HUES6 (cell line): ENCODE measurements around the gene MAP3K5.

Experiments used
- H3K27ac ChIP-seq: 2 replicates; pipeline ENCODE4 v1.7.0; 2013; ENCODE audit warnings: low read depth, mild to moderate bottlenecking, low read length, inconsistent platforms
- H3K27me3 ChIP-seq: 2 replicates; pipeline ENCODE4 v1.6.1; 2013; ENCODE audit warnings: low read length; ENCODE audit not compliant: control insufficient read depth, insufficient read depth
- H3K36me3 ChIP-seq: 2 replicates; pipeline ENCODE4 v1.6.1; 2013; ENCODE audit warnings: low read length; ENCODE audit not compliant: control insufficient read depth, insufficient read depth
- H3K4me1 ChIP-seq: 2 replicates; pipeline ENCODE4 v1.6.1; 2013; ENCODE audit warnings: low read length; ENCODE audit not compliant: control insufficient read depth, insufficient read depth
- H3K4me3 ChIP-seq: 2 replicates; pipeline ENCODE4 v1.5.1; 2013; ENCODE audit warnings: low read depth, low read length
- H3K9ac ChIP-seq: one replicate; pipeline ENCODE4 v1.6.1; 2013; ENCODE audit warnings: mild to moderate bottlenecking, low read length
- H3K9me3 ChIP-seq: 2 replicates; pipeline ENCODE4 v1.6.1; 2013; ENCODE audit warnings: low read depth, low read length; ENCODE audit not compliant: control insufficient read depth, insufficient read depth

The MAP3K5 gene

DNA sequence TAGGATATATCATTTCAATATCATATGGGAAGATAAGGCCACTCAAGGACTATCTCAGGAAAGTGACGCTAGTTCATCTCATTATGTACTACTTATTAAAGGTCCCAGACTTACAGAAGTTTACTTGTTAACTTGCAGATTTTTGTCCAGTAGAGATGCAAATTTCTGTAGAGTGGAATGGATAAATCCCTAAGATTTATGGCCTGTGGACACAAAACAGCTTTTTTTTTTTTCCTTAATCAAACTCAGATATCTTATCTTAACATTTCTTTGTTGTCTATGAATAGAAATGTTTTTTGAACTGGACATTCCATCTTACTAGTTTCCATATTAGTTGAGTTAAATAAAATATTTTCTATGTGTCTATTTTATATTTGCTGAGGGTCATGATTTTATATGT lies 131.6 kb downstream of the MAP3K5 start:
- no peak overlapping the region for H3K27ac ChIP-seq
- H3K9ac ChIP-seq = no peak overlapping the region
- no peaks in the 10 kb centered on the region for H3K9me3 ChIP-seq
- no peaks in the 10 kb centered on the region for H3K27me3 ChIP-seq
- H3K4me3 ChIP-seq = no peak overlapping the region
- H3K4me1 ChIP-seq = no peaks in the 10 kb centered on the region
- no peaks in the 10 kb centered on the region for H3K36me3 ChIP-seq

DNA sequence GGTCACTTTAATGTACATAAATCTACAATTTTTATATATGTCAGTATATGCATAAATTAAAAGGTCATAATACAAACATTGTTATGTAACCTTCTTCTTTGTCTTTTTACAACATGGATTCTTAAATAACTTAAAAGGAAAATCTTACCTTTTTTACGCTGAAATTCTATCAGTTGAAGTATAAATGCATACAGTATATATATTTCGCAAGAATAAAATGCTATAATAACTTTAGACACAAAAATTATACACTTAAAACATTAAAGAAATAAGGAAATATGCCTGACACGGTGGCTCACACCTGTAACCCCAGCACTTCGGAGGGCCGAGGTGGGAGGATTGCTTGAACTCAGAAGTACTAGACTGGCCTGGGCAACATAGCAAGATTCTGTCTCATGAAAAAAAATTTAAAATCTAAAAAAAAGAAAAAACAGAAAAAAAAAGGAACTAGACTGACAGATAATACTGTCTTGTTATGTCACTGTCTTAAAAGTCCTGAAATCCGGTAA lies 132.2 kb downstream of the MAP3K5 start:
- H3K9me3 ChIP-seq = no peaks in the 10 kb centered on the region
- H3K27me3 ChIP-seq = no peaks in the 10 kb centered on the region
- no peak overlapping the region for H3K9ac ChIP-seq
- H3K27ac ChIP-seq = no peak overlapping the region
- H3K36me3 ChIP-seq = no peaks in the 10 kb centered on the region
- no peaks in the 10 kb centered on the region for H3K4me1 ChIP-seq
- no peak overlapping the region for H3K4me3 ChIP-seq

DNA sequence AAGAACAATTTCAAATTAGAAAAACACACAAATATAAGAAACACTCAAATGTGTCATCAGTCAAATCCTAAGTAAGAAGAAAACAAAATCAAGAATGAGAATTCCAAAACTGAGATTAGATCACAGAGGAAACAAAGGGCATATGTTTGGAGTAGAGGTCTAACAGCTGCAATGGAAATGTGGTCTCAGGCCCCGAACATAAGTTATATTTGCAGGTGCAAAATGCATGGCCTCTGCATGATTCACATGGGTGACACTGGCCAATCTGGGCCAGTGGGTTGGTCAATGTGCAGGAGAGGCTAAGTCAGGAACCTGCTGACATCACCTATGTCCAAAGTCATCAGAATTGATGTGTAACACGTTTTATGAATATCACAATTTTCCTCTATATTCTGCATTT lies 133.6 kb downstream of the MAP3K5 start:
- Histone ChIP-seq H3K9me3 (no peaks in the 10 kb centered on the region), H3K27ac (no peak overlapping the region), H3K4me1 (no peaks in the 10 kb centered on the region), H3K9ac (no peak overlapping the region), H3K4me3 (no peak overlapping the region), H3K36me3 (no peaks in the 10 kb centered on the region), H3K27me3 (no peaks in the 10 kb centered on the region)

DNA sequence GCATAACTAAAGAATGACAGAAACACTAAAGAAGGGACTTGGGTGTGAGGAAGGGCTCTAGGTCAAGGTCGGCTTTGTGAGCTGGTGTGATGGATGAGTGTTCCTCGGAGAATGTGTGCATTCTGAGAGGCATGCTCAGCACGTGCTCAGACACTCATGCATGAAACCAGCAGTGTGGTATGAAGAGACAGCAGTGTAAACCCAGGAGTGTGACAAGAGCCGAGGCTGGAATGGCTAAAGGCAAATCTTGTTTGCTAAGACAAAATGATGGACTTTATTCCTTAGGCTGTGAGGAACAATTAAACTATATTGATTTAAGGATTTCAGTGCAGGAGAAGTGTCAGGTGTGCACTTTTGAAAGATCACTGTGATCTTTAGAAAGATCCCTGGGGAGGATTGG lies 134.6 kb downstream of the MAP3K5 start:
- no peaks in the 10 kb centered on the region for H3K4me1 ChIP-seq
- no peak overlapping the region for H3K4me3 ChIP-seq
- H3K36me3 ChIP-seq = no peaks in the 10 kb centered on the region
- no peaks in the 10 kb centered on the region for H3K9me3 ChIP-seq
- H3K27ac ChIP-seq = no peak overlapping the region
- H3K27me3 ChIP-seq = no peaks in the 10 kb centered on the region
- no peak overlapping the region for H3K9ac ChIP-seq

DNA sequence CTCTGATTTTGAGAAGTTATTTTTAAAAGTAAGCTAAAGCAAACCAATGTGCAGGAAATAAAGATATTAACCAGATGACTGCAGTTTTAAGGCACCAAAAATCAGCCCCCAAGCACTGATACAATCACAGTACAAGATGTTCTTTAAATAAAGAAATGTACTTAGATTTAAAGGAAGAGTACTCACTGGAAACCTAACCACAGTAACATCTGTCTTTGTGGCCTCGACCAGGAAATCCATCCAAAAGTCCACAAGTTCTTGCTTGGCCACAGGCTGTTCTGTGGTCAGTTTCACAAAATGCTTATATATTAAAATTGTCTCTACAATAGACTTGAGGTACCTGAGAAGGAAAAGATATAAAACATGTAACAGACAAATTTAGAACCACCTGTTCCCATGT lies 136.2 kb downstream of the MAP3K5 start:
- H3K9me3 ChIP-seq = no peaks in the 10 kb centered on the region
- H3K9ac ChIP-seq = no peak overlapping the region
- H3K27me3 ChIP-seq = no peaks in the 10 kb centered on the region
- no peaks in the 10 kb centered on the region for H3K36me3 ChIP-seq
- no peaks in the 10 kb centered on the region for H3K4me1 ChIP-seq
- no peak overlapping the region for H3K27ac ChIP-seq
- H3K4me3 ChIP-seq = no peak overlapping the region

DNA sequence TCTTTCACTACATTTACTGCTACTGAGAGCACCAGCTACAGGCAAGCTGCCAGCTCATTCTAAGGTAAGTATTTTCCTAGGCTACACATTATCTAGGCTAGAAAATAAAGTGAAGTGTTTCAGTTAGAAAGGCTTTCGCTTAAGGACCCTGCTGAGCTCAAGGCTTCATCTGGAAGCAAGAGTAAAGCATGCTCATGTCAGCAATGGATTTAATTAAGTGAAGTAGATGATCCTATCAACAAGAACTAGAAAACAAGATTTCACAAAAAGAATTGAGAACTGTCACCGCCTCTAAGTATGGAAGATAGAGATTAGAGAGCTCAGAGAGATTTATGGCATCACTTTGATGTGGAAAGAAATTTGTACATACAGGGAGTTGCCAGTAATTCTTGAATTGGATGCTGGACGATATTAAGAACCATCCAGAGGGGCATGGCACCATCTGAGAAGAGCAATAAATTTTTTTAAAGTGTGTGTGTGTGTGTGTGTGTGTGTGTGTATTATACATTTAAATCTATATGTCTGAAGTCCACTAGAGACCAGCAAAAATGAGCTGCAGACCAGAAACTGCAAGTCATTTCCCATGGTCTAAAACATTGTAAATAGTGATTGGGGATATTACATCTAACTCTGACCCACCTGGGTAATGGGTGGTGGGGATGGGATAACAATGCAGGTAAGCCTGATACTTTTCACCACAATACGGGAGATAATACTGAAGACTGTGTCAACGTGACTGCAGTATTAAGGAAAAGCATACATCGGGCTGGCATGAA lies 136.8 kb downstream of the MAP3K5 start:
- H3K36me3 ChIP-seq = no peaks in the 10 kb centered on the region
- H3K4me3 ChIP-seq = no peak overlapping the region
- H3K27me3 ChIP-seq = no peaks in the 10 kb centered on the region
- H3K27ac ChIP-seq = no peak overlapping the region
- no peaks in the 10 kb centered on the region for H3K9me3 ChIP-seq
- no peak overlapping the region for H3K9ac ChIP-seq
- H3K4me1 ChIP-seq = no peaks in the 10 kb centered on the region

DNA sequence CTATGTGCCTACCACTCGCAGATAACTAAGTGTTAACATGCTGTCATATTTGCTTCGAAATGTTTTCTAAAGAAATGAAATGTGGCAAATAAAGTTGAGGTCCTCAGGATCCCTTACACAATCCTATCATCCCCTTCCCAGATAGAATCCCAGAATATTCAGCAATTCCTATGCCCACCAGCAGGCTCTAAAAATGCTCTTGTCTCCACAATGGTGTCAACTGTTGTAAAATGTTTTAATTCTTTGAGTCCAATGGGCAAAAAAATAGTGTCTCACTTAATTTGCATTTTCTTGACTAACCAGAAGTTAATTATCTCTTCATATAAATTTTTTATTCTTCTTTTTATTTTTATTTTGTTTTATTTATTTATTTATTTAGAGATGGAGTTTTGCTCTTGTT lies 138.2 kb downstream of the MAP3K5 start:
- no peak overlapping the region for H3K27ac ChIP-seq
- H3K4me3 ChIP-seq = no peak overlapping the region
- no peaks in the 10 kb centered on the region for H3K27me3 ChIP-seq
- H3K4me1 ChIP-seq = no peaks in the 10 kb centered on the region
- H3K9ac ChIP-seq = no peak overlapping the region
- H3K36me3 ChIP-seq = no peaks in the 10 kb centered on the region
- H3K9me3 ChIP-seq = no peaks in the 10 kb centered on the region

DNA sequence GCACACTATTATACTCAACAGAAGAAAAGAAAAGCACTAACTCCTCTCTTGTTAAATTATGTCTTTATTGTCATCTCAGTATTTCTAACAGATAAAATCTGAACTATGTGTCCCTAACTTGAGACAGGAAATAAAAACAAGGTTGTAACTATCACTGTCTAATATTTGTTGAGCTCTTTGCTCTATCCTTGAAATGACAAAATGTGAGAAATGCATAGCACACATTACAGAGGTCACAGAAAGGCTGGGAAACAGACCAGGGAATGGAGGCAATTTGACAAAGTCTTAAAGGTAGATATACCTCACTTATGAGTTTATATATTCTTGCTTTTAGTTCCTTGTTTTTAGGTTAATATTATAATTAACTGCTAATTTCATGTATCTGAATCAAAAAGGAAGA lies 139.6 kb downstream of the MAP3K5 start:
- Histone ChIP-seq H3K36me3 (no peaks in the 10 kb centered on the region), H3K9ac (no peak overlapping the region)

DNA sequence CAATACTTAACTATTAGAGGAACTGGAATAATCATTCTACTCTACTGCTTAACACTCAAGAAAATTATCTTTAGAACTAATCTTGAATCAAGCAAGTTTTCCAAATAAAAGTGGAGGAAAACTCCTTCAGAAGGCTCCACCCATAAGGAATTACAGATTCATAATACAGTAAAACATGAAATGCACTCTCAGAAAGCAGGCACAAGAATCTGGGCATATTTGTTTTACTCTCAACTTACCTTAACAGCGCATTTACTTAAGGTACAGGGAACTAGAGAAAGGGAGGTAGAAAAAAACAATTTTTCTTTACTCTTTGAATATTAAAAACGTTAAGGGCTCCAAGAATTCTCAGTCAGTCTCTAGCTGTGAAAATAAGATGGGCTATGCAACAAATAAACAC lies 140.3 kb downstream of the MAP3K5 start:
- H3K4me1 ChIP-seq = no peaks in the 10 kb centered on the region
- no peak overlapping the region for H3K9ac ChIP-seq
- no peaks in the 10 kb centered on the region for H3K27me3 ChIP-seq
- no peaks in the 10 kb centered on the region for H3K9me3 ChIP-seq
- H3K27ac ChIP-seq = no peak overlapping the region
- no peak overlapping the region for H3K4me3 ChIP-seq
- no peaks in the 10 kb centered on the region for H3K36me3 ChIP-seq

More for the DNA sequence above, 139.6 kb downstream of the MAP3K5 start:
- H3K9me3 ChIP-seq = no peaks in the 10 kb centered on the region
- H3K27ac ChIP-seq = no peak overlapping the region
- no peaks in the 10 kb centered on the region for H3K27me3 ChIP-seq
- no peaks in the 10 kb centered on the region for H3K4me1 ChIP-seq
- no peak overlapping the region for H3K4me3 ChIP-seq

DNA sequence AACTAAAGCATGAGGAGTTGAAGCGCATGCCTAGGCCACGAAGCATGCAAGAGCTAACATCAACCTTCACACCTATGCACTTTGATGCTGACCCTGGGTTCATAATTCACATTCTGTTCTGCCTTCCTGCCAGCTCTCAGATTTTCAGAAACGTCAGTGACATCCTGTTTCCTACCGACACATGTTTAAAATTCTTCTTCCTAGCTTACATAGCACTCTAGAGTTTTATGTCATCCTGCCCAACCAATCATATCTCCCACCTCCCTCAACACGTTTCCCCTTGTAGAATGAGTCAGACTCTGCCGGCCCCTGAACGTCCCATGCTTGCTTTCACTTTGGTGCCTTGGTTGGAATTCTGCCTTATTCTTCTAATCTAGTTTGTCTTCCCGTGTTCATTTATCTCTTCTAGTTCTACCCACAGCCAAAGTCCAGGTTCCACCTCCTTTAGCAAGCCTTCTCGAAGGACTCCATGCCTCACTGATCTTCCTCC lies 144.9 kb downstream of the MAP3K5 start:
- H3K4me1 ChIP-seq = peaks cover 5% of the 10 kb centered on the region
- no peak overlapping the region for H3K27ac ChIP-seq
- H3K4me3 ChIP-seq = no peak overlapping the region
- no peaks in the 10 kb centered on the region for H3K36me3 ChIP-seq
- H3K9ac ChIP-seq = no peak overlapping the region
- H3K9me3 ChIP-seq = no peaks in the 10 kb centered on the region
- H3K27me3 ChIP-seq = no peaks in the 10 kb centered on the region

DNA sequence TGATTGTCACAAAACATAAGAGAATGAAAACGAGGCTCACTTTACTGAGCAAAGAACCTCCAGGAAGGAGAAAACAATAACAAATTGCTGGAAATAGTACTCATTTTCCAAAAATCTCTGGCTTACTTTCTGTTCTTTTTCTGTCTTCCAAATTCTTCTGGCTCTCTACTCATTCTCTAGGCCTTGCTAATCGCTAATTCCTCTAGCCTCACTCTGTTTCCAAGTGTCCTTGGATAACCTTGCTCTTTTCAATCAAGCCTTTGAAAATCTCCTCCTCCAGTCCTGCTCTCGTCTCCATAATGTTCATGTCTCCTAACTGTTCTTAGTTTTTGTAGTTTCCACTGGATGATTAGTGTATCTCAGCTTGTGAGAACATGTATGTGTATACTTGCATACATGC lies 145.9 kb downstream of the MAP3K5 start:
- no peaks in the 10 kb centered on the region for H3K9me3 ChIP-seq
- no peaks in the 10 kb centered on the region for H3K27me3 ChIP-seq
- H3K27ac ChIP-seq = no peak overlapping the region
- H3K4me1 ChIP-seq = peaks cover 5% of the 10 kb centered on the region
- H3K9ac ChIP-seq = no peak overlapping the region
- no peaks in the 10 kb centered on the region for H3K36me3 ChIP-seq
- H3K4me3 ChIP-seq = no peak overlapping the region
